Activated CD4-positive, alpha-beta T cell treated with anti-CD3 and anti-CD28 coated beads for 48 hours (primary cell): ENCODE data around the gene CDIPT.
"Not testable (repeated sequence)": the region's sequence is repeated elsewhere in the genome, so short reads cannot be mapped to it uniquely, and the experiment has no call there.

Experiments
- DNase-seq: peaks from one replicate; pipeline ENCODE4 v3.0.0-alpha.2; 2020

Gene CDIPT, protein sequence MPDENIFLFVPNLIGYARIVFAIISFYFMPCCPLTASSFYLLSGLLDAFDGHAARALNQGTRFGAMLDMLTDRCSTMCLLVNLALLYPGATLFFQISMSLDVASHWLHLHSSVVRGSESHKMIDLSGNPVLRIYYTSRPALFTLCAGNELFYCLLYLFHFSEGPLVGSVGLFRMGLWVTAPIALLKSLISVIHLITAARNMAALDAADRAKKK

DNA sequence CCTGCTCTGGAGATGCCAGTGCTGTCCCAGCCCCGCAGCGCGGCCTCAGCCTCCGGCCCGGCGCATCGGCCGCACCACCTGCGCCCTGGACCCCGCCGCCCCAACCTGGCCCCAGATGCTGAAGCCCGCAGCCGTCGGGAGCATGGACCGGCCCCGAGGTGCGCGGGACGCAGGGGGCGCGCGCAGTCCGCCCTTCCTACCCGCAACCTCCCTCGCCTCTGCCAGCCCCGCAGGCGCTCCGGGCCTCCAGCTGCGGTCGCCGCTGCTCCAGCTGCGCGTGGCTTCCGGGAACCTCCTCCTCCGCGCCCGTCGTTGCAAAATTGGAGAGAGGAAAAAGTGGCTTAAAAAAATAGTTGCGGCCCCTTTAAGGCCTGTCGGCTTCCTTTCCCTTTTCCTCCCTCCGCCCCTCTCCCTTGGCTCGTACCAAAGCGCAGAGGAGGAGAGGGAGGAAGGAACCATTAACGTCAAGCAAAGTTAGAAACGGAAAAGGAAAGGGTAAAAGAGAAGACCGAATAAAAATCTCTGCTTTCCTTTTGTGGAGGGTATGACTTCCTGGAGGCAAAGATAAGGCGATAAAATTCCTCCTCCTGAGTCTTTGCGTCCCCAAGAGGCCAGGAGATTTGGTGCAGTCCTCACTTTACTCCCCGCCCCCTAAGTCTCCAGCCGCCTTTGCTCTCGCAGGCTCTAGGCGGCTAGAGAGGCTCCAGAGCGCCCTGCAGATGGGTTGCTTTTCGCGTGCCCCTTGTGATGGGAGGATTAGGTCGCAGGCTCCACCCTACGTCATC is at the start of gene CDIPT:
Gene CDIPT, minus strand, starts transcription at position 343 of the 785 bp plus-strand sequence. CDS start 369 bp downstream, outside the sequence.
- DNase-seq, result peak; percentile 96

DNA sequence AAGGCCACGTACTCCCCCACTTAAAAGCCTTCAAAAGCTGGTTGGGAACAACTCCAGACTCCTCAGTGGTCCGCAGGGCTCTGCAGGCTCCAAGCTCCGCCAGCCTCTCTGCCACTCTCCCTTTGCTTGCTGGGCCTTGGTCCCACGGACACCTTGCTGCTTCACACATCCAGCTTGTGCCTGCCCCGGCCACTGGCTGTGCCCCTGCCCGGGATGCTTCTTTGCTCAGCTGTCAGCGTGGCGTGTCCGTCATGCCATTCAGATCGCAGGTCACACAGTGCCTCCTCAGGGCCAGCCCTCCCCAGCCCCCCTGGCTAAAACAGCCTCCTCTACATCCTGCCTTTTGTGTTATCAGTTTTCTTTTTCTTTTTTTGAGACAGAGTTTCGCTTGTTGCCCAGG is 49.1 kb upstream of the CDIPT start:
- no peak for DNase-seq

DNA sequence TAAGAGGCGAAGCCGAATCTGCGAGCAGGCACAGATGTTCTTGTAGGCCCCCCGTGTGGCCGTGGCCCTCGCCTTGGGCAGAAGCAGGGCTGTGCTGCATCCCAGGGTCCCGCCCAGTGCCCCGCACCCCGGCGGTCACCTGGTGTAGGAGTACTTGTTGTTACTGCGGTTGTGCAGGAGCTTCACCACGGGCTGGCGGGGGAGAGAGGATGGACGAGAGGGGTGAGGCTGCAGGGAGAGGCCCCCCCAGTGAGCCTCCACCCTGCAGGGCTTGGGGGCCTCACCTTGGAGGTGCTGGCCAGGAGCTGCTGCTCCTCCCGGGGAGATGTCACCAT is 48.6 kb upstream of the CDIPT start:
- no peak for DNase-seq

DNA sequence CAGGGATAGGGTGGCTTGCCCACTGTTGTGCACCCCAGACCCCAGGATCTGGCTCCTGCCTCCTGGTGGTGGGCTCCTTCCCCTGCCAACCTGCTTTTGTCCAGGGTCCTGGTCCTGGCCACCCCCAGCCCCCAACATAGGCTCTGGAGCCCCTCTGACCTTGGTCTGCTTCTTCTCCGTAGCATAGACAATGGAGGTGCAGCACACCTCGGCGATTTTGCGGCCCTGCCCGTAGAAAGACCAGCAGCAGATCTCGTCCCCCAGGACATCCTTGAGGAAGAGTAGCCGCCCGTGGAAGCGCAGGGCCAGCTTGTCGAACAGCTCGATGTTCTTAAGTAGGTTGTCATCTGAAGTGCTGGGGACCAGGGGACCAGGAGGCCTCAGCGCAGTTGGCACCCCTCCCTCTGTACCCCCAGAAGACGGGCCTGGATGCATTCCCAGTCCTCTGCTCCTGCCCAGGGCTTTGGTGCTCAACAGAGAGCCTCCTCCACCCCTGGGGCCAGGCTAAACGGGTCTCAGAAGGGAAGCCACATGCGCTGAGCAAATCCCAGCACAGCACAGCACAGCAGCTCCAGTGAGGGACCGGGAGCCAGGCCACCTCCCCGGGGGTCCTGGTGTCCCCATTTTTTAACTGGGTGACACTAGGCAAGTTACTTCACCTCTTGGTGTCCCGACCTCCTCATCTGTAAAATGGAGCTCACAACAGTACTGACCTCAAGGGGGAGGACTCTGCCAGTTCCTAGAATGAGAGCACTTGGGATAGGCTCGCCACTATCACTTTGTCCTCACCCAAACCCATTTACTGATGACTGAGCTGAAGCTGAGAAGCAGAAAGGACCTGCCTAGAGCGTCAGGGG is 48.0 kb upstream of the CDIPT start:
- no peak for DNase-seq

DNA sequence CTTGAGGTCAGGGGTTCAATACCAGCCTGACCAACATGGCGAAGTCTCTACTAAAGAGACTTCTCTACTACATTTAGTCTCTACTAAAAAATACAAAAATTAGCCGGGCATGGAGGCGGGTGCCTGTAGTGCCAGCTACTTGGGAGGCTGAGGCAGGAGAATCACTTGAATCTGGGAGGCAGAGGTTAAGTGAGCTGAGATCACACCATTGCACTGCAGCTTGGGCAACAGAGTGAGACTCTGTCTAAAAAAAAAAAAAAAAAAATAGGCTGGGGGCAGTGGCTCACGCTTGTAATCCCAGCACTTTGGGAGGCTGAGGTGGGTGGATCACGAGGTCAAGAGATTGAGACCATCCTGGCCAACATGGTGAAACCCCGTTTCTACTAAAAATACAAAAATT is 46.8 kb upstream of the CDIPT start:
- not testable (repeated sequence) for DNase-seq

DNA sequence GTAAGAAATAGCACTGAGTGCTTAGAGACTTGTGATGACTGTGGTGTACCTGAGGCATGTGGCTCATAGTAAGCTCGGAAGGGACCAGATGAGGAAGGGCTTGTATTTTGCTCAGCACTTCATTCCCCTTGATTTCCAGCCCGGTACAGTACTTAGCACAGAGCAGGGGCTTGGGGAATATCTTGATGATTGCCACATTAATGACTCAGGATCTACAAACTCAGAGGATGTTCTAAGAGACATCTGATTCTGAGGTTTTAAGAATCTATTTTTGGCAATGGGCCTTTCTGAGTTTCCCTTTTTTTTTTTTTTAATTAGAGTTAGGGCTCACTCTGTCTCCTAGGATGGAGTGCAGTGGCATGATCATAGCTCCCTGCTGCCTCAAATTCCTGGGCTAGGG is 46.4 kb upstream of the CDIPT start:
- DNase-seq, result no peak

DNA sequence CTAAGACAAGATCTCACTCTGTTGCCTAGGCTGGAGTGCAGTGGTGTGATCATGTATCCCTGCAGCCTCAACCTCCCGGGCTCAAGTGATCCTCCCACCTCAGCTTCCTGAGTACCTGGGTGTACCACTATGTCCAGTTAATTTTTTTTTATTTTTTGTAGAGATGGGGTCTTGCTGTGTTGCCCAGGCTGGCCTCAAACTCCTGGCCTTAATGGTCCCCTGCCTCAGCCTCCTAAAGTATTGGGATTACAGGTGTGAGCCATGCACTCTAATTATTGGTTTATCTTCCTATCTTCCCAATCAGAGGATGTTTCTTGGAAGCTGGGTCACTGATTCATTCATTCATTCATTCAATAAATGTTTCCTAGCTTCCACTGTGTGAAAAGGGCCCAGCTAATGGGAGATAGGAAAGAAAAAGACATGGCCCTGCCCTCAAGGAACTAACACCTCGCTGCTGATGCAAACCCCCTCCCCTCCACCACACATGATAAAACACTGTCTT is 45.7 kb upstream of the CDIPT start:
- DNase-seq, result no peak

DNA sequence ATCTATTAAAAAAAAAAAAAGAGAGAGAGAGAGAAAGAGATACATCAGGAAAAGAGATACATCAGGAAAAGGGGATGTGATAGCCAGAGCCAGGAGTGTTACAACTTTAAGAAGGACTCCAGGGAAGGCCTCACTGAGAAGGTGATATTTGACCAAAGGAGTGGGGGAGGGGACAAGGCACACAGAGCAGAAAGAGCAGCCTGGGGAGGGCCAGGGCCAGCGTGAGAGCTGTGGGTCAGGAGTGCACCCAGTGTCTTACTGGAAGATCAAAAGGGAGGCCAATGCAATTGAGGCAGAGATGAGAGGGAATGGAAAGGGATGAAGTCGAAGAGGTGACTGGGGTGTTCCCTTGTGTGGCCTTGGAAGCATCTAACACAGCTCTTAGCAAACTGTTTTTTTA is 44.9 kb upstream of the CDIPT start:
- no peak for DNase-seq

DNA sequence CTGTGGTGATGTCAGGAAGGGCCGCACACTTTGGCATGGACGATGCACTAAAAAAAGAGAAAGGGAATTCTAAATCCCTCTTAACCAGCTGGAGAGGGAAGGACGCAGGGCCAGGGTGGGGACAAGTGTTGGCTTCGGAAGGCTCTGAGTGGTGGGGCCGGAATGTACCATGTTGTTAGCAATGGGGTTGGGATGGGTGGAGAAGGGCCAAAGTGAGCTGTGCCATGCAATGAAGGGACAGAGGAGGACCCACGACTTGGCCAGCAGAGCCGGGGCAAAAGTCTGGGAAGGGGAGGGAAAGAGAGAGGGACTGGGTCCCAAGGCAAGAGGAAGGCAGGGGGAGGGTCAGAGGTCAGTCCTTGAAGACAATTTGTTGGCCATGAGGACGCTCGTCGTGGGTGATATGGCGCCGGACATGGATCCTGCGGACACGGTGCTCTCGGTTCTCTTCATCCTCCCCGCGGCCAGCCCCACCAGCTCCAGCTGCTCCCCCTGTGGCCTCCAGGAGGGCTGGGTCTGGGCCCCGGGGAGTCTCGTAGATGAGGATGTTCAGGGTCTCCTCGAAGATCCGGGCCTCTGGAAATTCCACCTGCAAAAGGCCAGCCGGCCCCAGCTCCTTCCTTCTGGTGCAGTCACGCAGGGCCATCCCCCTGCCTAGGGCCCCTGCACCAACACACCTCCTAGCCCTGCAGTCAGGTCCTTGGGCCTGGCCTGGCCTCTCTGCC is 43.7 kb upstream of the CDIPT start:
- no peak for DNase-seq

DNA sequence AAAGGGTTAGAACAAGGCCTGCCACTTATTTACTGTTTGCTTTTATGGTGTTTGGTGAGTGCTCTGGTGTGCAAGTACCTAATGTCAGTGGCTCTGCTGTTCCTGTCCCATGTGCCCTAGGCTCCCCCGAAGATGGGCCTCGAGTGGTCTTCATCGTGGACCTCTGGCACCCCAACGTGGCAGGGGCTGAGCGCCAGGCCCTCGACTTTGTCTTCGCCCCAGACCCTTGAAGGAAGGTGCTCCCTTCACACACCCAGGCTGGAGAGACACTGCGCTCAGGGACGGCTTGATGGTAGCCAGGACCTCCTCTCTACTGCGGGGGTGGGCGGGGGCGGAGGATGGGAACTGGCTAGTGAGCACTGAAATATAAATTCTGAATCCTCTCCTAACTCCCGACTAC is 42.6 kb upstream of the CDIPT start:
- DNase-seq, result no peak

DNA sequence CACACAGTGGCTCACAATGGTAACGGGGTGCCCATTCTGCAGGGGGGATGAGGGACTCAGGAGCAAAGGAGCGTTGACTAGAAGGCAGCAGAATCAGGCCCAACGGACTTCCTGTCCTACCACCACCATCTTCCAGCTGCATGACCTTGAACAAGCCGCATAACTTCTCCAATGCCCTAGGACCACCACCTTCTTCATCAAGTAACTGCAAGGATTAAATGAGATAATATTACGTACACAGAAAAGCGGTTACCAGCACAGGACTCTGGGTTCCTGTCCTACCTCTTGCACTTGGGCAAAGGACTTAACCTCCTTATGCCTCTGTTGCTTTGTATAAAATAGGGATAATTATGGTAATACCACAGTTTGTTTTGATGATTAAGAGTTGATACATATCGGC is 41.9 kb upstream of the CDIPT start:
- DNase-seq, result no peak

DNA sequence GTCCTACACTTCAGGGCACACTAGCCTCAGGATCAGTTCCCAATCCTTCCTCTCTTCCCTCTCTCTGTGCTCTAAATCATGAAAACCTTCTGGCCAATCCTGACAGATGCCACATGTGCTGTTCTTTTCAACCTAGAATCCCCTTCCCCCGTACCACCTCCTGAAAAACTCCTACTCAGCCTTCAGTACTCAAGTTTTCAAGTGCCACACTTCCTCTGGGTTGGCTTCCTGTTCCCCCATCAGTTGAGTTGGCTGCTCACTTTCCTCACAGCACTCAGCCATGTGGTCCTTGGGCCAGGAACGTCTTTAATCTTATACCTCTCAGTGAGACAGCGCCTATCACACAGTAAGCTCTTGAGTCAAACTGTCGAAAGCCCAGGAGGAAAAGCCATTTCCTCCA is 40.6 kb upstream of the CDIPT start:
- DNase-seq, result no peak

DNA sequence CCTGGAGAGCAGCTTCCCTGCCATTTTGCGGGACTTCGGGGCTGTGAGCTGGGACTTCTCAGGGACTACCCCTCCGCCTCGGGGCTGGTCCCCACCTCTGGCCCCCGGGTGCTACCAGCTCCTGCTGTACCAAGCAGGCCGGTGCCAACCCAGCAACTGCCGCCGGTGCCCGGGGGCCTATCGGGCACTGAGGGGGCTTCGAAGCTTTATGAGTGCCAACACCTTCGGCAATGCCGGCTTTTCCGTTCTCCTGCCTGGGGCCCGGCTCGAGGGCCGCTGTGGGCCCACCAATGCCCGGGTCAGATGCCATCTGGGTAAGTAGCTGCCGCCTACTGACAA is 38.5 kb upstream of the CDIPT start:
- DNase-seq, result no peak

DNA sequence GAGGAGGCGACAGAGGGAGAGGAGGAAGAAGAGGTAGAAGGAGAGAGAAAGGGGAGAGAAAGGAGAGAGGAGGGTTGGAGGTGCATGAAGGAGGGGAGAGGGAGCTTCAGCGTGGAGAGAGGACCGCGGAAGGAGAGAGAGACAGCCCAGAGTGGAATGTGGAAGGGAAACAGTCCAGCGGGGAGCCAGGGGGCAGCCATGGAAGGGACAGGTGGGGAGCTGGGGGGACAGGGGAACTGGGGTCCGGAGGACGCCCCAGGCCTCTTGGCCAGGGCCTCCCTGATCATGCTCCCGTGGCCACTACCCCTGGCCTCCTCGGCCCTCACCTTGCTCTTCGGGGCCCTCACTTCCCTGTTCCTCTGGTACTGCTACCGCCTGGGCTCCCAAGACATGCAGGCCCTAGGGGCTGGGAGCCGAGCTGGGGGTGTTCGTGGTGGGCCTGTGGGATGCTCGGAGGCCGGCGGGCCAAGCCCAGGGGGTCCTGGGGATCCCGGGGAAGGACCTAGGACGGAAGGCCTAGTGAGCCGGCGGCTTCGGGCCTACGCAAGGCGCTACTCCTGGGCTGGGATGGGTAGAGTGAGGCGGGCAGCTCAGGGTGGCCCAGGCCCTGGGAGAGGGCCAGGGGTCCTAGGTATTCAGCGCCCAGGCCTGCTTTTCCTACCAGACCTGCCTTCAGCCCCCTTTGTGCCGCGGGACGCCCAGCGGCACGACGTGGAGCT is 38.0 kb upstream of the CDIPT start:
- DNase-seq, result no peak

DNA sequence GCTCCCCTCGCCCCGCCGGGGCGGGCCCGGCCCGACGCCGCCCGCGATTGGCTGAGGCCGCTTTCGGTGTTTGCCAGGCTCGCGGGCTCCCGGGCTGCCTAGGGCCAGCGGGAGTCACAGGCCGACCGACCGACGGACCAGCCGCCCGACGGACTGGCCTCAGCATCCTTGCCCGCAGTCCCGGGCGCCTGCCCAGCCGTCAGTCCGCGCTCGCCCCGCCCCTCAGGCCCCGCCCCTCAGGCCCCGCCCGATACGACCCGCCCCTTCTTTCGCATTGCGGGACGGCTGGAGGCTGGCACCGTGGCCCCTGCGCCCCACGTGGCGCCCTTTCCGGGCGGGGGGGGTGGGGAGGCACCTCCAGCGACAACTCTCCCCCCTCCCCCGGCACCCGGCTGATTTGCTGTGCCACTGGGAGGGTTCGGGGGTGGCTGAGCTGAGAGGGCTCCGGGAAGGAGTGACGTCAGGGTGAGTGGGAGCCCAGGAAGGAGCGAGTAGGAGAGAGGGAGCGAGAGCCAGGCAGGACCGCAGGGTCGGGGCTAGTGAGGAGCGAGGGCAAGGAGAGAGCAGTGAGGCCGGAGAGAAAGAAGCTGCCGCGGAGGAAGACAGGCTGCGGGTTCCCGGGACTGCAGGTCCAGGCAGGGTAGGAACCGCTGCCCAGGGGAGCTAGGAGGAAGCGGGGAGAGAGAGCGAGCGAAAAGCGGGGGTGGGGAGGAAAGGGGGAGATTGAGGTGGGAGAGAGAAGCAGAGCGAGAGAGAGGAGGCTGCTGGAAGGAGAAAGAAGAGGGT is 37.3 kb upstream of the CDIPT start, which contains the start of gene ASPHD1:
Gene ASPHD1, plus strand, starts transcription at position 387 of the 786 bp plus-strand sequence. CDS start 484 bp downstream, outside the sequence.
- peak; percentile 72 for DNase-seq

DNA sequence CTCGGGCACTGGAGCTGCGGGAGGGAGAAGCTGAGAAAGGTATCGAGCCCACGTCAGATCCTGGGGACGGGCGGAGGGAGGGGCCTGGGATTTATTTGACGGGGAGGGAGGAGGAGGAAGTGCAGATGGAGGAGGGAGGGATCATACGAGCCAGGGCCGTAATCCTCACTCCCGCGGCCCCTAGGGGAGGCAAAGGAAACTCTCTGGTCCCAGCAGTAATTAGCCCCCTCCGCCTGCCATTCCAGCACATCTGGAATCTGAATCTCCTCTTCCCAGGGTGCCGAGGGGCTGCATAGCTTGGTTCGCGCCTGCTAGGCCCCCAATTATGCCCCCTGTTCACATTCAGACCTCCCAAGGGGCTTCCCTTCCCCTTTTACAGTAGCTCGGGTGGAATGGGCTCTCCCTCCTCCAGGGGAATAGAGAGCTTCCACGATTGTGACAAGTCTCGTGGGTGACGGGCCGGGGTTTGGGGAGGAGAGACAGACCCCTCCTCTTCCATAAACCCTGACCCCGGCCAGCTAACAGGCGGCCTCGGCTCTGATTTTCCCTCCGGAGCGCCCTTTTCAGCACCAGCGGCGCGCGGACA is 36.6 kb upstream of the CDIPT start, which contains the start of gene SEZ6L2:
Gene SEZ6L2, minus strand, starts transcription at position 35 of the 586 bp plus-strand sequence. CDS start 531 bp downstream, outside the sequence.
- peak; percentile 81 for DNase-seq

DNA sequence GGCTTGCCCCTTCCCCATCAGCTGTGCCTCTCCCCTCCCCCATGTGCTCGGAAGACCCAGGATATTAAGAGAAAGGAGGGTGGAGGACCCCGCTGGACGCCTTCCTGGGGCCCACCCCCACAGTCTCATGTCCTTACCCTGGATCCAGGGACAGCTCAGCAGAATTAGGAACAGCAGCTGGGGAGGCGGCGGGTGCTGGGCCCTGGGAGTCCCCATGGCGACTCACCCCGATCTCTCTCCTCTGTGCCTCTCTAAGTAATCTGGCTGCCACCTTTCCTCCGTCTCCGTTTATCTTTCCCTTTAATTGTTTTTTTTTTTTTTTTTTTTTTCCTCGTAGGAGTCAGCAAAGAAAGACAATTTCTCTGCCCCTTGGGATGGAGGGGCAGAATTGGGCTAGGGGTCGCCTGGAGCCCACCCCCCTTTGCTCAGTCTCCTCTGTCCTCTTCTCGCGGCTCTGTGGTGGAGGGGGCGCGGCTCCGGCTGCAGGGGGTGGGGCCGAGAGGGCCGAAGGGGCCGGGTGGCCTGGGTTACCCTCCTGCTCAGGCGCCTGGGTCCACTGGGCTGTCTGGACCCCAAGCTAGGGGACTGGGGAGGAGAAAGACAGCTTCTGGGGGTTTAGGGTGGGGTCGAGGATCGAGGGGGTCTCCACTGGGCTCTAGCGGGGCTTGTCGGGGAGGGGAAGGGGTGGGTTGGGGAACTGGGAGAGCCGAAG is 35.9 kb upstream of the CDIPT start:
- DNase-seq, result no peak

DNA sequence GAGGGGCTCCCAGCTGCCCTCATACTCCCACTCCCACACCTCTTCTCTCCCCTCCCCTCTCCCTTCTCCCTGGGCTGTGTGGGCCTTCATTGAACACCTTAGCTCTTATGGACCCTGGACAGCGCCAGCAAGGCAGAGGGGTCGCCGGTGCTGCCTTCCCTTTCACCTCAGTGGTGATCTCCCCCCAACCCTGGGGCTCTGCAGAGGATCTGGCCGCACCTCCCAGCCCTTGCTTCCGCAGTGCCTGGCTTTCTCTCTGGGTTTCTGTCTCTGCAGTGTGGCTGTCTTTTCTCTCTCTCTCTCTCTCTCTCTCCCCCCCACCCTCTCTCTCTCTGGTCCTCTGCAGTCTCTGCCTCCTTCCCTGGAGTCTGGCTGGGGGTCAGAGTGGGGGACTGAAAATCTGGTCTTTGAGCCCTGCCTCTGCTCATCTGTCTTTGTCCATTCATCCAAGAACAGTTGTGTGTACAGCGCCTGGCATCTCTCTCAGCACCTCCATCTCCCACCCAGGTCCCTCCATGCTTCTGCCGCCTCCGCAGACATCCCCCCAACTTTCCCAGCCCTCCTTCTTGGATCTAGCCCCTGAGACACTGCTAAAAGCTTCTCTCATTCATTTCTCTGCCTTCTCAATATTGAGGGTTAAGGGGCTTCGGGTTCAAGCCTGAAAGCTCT is 35.2 kb upstream of the CDIPT start:
- DNase-seq, result no peak

DNA sequence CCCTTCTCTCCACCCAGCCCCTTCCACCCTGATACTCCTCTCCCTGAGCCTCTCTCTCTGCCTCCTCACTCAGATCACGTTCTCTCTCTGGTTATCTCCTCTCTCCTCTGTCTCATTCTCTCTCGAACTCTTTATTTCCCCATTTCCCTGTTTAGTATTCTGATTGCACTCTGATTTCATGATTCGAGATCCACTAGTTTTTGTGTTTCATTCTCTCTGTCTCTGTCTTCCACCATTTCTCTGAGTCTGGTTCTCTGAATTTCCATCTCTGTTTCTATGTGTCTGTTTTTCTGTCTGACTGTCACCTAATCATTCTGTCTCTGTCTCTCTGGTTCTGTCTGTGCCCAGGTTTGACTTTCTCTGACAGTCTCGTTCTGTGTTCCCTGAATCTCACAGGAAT is 34.3 kb upstream of the CDIPT start:
- DNase-seq, result no peak

DNA sequence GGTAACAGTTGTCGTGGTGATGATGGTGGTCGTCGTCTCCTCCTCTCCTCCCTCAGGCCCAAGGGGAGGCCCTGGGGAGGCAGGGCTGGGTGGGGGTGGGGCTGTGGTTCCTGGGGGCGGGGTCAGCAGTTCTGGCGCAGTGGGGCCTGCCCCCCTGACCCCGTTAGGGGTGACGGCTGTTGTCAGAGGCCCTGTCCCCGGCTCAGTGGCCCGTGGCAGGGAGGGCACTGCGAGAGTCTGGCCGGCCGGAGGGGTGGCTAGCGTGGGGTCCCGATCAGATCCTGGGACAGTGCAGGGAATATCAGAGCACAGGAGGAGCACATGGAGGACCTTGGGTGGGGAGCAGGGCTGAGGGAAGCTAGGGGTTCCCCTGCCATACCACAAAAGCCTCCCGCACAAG is 33.8 kb upstream of the CDIPT start:
- DNase-seq, result no peak
